ENCODE data around the gene TRIOBP. TPM values are rescaled to one million over a fixed set of nuclear protein-coding genes. Genes with fewer than 3 reads are reported as not detected.

The TRIOBP gene
- total and polyA plus RNA-seq, 2 of the 13 experiments (the other 11 are each of a cell fraction or from before 2014, with no cell fraction given) = 6.1 to 15.4 TPM

GRCh38 chr22:37784829-37785495 is 88.1 kb downstream of the TRIOBP start (continued):
- no peak for TF ChIP-seq FUBP1 (CRISPR knock-in tag; IDR thresholded peaks at IDR 0.05; ENCODE audit: borderline replicate concordance)
- no peak for TF ChIP-seq NR3C1 (CRISPR knock-in tag; IDR thresholded peaks at IDR 0.05)
- TF ChIP-seq, protein P1, sequence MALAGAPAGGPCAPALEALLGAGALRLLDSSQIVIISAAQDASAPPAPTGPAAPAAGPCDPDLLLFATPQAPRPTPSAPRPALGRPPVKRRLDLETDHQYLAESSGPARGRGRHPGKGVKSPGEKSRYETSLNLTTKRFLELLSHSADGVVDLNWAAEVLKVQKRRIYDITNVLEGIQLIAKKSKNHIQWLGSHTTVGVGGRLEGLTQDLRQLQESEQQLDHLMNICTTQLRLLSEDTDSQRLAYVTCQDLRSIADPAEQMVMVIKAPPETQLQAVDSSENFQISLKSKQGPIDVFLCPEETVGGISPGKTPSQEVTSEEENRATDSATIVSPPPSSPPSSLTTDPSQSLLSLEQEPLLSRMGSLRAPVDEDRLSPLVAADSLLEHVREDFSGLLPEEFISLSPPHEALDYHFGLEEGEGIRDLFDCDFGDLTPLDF (CRISPR knock-in tag; IDR thresholded peaks at IDR 0.05) = no peak
- TF ChIP-seq HDAC2 (CRISPR knock-in tag; IDR thresholded peaks at IDR 0.05) = 0 out of 2 replicates have a peak, but pooled peaks have one; percentile 24
- TF ChIP-seq, protein P2, sequence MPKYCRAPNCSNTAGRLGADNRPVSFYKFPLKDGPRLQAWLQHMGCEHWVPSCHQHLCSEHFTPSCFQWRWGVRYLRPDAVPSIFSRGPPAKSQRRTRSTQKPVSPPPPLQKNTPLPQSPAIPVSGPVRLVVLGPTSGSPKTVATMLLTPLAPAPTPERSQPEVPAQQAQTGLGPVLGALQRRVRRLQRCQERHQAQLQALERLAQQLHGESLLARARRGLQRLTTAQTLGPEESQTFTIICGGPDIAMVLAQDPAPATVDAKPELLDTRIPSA (CRISPR knock-in tag; IDR thresholded peaks at IDR 0.05; ENCODE audit: borderline replicate concordance) = no peak
- no peak for TF ChIP-seq ZNF672 (CRISPR knock-in tag; IDR thresholded peaks at IDR 0.05)
- no peak for TF ChIP-seq FIP1L1 (IDR thresholded peaks at IDR 0.05; ENCODE audit: borderline replicate concordance, insufficient read depth, low read depth, low read length)
- no peak for TF ChIP-seq PRPF4 (IDR thresholded peaks at IDR 0.05; ENCODE audit: low read depth, low read length, poor library complexity, severe bottlenecking)
- TF ChIP-seq SRSF1 (optimal IDR thresholded peaks at IDR 0.05; ENCODE audit: low read depth, low read length) = no peak
- no peak for TF ChIP-seq ZNF24 (IDR thresholded peaks at IDR 0.05)
- TF ChIP-seq ZNF350 (CRISPR knock-in tag; IDR thresholded peaks at IDR 0.05; ENCODE audit: borderline replicate concordance, low read depth) = peak; percentile 13; the same call in 1 of the 2 replicates
- TF ChIP-seq ZNF460 (CRISPR knock-in tag; IDR thresholded peaks at IDR 0.05; ENCODE audit: borderline replicate concordance) = no peak
- no peak for TF ChIP-seq ZSCAN20 (CRISPR knock-in tag; IDR thresholded peaks at IDR 0.05; ENCODE audit: borderline replicate concordance)
